ENCODE measurements around the gene ADAM10. TPM values are rescaled to one million over a fixed set of nuclear protein-coding genes. Genes with fewer than 3 reads are reported as not detected.
A peak's percentile ranks its signal among the peaks of the same experiment; 100 is the strongest.

The ADAM10 gene
- polyA plus RNA-seq, 4 donors: 5.1 to 147 (median 18.5) TPM

DNA sequence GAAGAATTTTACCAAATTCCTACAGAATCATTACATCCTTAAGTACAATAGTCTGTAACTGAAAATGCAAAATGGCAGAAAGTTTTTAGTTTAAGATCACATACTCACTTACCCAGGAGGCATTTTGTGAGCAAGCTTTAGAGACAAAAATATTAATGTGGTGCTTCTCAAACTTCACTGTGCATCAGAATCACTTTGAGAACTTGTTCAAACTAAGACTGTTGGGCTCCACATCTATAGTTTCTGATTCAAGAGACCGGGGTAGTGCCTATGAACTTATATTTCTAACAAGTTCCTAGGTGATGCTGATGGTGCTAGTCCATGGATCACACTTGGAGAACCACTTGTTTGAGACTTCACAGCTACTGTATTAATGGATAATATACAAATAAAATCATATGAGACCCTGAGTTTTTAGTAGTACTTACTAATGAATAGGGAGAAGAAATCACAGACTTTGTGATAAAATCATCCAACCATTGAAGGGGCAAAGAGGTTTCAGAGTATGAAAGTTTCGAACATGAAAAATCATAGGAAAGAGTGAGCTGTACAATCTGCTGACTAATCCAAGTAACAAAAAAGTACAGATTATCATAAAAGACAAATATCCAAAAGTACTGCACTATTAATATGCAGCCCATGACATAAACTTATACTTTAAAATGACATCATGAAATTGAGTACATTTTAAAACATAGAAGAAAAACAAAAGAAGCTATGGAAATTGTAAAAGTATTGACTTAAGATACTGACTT lies 110.3 kb downstream of the ADAM10 start:
- FAIRE-seq (peak; percentile 62), DNase-seq (no peak)
- Histone ChIP-seq H3K4me3 (ENCODE audit: low read depth in 1 of 3, low read length in 3 of 3) (no peak overlapping the region), H3K27ac (ENCODE audit: low read depth in 1 of 3, low read length in 2 of 3) (no peak overlapping the region), H3K9me3 (ENCODE audit: control insufficient read depth in 2 of 2, insufficient read depth in 1 of 2, low read depth in 1 of 2, low read length in 1 of 2) (no peaks in the 10 kb centered on the region), H3K27me3 (ENCODE audit: control insufficient read depth in 3 of 3, insufficient read depth in 3 of 3, low read length in 3 of 3) (no peaks in the 10 kb centered on the region), H3K36me3 (ENCODE audit: control insufficient read depth in 3 of 3, insufficient read depth in 2 of 3, low read depth in 1 of 3, low read length in 3 of 3) (peaks cover 2 to 11% (median 7%) of the 10 kb centered on the region in 3 donors), H3K4me1 (ENCODE audit: control insufficient read depth in 3 of 3, insufficient read depth in 2 of 3, low read depth in 1 of 3, low read length in 2 of 3) (no peaks in the 10 kb centered on the region)
- 92 to 95% (median 93%) methylated on average over 2 of the region's 2 CpGs for WGBS, 3 donors

DNA sequence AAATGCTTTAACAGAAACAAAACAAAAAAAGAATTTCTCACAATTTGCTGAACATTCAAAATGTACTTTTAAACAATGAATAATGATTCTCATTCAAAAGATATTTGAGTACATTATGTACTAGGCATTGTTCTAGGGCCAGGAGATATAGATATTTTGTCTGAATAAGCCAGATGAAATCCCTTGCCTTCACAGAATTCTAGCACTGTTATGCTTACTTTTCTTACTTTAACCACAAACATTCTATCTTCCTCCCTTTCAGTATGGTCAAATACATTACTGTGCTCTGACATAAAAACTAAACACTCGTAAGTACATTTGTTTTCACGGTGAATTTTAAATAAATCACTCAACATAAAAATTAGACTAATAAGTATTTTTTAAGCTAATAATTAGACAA lies 116.7 kb downstream of the ADAM10 start:
- WGBS, 3 donors: 83 to 95% (median 92%) methylated on average over 2 of the region's 2 CpGs
- Histone ChIP-seq H3K4me3 (ENCODE audit: low read depth in 1 of 3, low read length in 3 of 3) (no peak overlapping the region), H3K27me3 (ENCODE audit: control insufficient read depth in 3 of 3, insufficient read depth in 3 of 3, low read length in 3 of 3) (no peaks in the 10 kb centered on the region), H3K9me3 (ENCODE audit: control insufficient read depth in 2 of 2, insufficient read depth in 1 of 2, low read depth in 1 of 2, low read length in 1 of 2) (no peaks in the 10 kb centered on the region), H3K36me3 (ENCODE audit: control insufficient read depth in 3 of 3, insufficient read depth in 2 of 3, low read depth in 1 of 3, low read length in 3 of 3) (peaks cover 0 to 10% (median 5%) of the 10 kb centered on the region in 3 donors), H3K4me1 (ENCODE audit: control insufficient read depth in 3 of 3, insufficient read depth in 2 of 3, low read depth in 1 of 3, low read length in 2 of 3) (no peaks in the 10 kb centered on the region), H3K27ac (ENCODE audit: low read depth in 1 of 3, low read length in 2 of 3) (no peak overlapping the region)
- DNase-seq: no peak
- FAIRE-seq: no peak

DNA sequence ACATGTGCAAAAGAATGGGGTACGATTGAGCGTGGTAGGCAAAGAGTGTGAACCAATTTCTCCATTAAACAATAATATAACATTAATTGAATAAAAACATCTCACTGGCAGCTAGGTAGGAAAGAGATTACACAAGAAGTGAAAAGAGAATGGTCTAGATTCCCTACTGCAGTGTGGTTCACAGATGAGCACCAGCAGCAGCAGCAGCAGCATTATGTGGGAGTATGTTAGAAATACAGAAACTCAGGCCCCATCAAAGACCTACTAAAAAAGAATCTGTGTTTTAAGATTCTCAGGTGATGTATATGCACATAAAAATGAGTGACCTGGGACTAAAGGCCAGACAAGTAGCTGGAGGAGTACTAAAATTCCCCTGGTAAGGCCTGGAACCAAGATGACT lies 118.2 kb downstream of the ADAM10 start:
- 96 to 98% (median 98%) methylated on average over 2 of the region's 2 CpGs for WGBS, 3 donors
- Histone ChIP-seq H3K27me3 (ENCODE audit: control insufficient read depth in 3 of 3, insufficient read depth in 3 of 3, low read length in 3 of 3) (no peaks in the 10 kb centered on the region), H3K27ac (ENCODE audit: low read depth in 1 of 3, low read length in 2 of 3) (peak overlapping the region in 1 of 3 donors; percentile 20), H3K36me3 (ENCODE audit: control insufficient read depth in 3 of 3, insufficient read depth in 2 of 3, low read depth in 1 of 3, low read length in 3 of 3) (peaks cover 0 to 10% (median 3%) of the 10 kb centered on the region in 3 donors), H3K9me3 (ENCODE audit: control insufficient read depth in 2 of 2, insufficient read depth in 1 of 2, low read depth in 1 of 2, low read length in 1 of 2) (no peaks in the 10 kb centered on the region), H3K4me3 (ENCODE audit: low read depth in 1 of 3, low read length in 3 of 3) (no peak overlapping the region), H3K4me1 (ENCODE audit: control insufficient read depth in 3 of 3, insufficient read depth in 2 of 3, low read depth in 1 of 3, low read length in 2 of 3) (no peaks in the 10 kb centered on the region)
- DNase-seq (no peak), FAIRE-seq (no peak)

DNA sequence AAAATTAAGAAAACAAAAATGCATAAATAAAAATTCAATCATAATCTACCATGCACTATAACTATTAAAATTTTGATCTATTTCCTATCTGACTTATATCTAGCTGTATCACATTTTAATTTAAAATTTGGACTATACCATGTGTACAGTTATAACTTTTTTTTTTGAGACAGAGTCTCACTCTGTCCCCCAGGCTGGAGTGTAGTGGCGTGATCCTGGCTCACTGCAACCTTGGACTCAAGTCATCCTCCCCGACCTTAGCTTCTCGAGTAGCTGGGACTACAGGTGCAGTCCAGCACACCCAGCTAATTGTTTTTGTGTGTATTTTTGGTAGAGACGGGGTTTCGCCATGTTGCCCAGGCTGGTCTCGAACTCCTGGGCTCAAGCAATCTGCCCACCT lies 119.9 kb downstream of the ADAM10 start:
- no peak overlapping the region for H3K27ac ChIP-seq (ENCODE audit: low read depth in 1 of 3, low read length in 2 of 3)
- no peaks in the 10 kb centered on the region for H3K4me1 ChIP-seq (ENCODE audit: control insufficient read depth in 3 of 3, insufficient read depth in 2 of 3, low read depth in 1 of 3, low read length in 2 of 3)

DNA sequence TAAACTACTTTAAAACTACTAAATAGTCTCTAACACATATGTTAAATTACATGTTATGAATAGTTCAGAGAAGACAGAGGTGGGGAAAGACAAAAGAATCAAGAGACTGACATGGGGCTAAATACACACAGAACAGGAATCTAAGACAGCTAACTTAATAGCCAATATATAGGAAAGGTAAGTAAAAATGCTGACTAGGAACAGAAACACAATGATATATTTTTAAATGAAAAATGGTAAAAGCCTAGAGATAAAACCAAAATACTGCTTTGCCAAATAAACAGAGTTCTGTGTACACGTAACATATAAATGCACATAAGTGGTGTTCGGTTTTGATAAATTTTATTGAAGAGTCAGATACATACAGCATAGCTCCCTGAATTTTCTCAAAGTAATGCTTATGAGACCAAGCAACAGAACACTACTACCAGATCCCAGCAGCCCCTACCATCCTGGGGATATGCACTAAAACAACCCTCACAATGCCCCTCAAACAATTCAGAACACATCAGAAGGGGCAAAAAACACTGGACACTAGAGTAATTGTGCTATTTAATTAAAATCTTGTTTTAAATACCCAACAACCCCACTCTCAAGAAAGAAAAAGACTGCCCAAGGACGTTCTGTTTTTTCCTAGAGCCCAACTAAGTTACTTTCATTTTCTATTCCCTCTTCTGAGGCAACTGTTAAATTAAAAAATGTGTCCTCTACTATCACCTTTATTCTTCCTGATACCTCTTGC lies 121.1 kb downstream of the ADAM10 start:
- H3K4me3 ChIP-seq (ENCODE audit: low read depth in 1 of 3, low read length in 3 of 3): peak overlapping the region in 1 of 3 donors; percentile 26
- no peaks in the 10 kb centered on the region for H3K9me3 ChIP-seq (ENCODE audit: control insufficient read depth in 2 of 2, insufficient read depth in 1 of 2, low read depth in 1 of 2, low read length in 1 of 2)
- peak; percentile 33 to 52 for DNase-seq
- H3K4me1 ChIP-seq (ENCODE audit: control insufficient read depth in 3 of 3, insufficient read depth in 2 of 3, low read depth in 1 of 3, low read length in 2 of 3): no peaks in the 10 kb centered on the region
- H3K36me3 ChIP-seq (ENCODE audit: control insufficient read depth in 3 of 3, insufficient read depth in 2 of 3, low read depth in 1 of 3, low read length in 3 of 3): peaks cover 0 to 8% (median 3%) of the 10 kb centered on the region in 3 donors
- FAIRE-seq: no peak
- peak overlapping the region; percentile 39 to 79 (median 73) for H3K27ac ChIP-seq (ENCODE audit: low read depth in 1 of 3, low read length in 2 of 3)
- WGBS, 3 donors: 42 to 50% (median 48%) methylated on average over 3 of the region's 3 CpGs
- no peaks in the 10 kb centered on the region for H3K27me3 ChIP-seq (ENCODE audit: control insufficient read depth in 3 of 3, insufficient read depth in 3 of 3, low read length in 3 of 3)

More for the DNA sequence above, 119.9 kb downstream of the ADAM10 start:
- FAIRE-seq: no peak
- DNase-seq: no peak
- no peaks in the 10 kb centered on the region for H3K27me3 ChIP-seq (ENCODE audit: control insufficient read depth in 3 of 3, insufficient read depth in 3 of 3, low read length in 3 of 3)
- H3K36me3 ChIP-seq (ENCODE audit: control insufficient read depth in 3 of 3, insufficient read depth in 2 of 3, low read depth in 1 of 3, low read length in 3 of 3): peaks cover 0 to 6% (median 3%) of the 10 kb centered on the region in 3 donors
- H3K9me3 ChIP-seq (ENCODE audit: control insufficient read depth in 2 of 2, insufficient read depth in 1 of 2, low read depth in 1 of 2, low read length in 1 of 2): no peaks in the 10 kb centered on the region
- H3K4me3 ChIP-seq (ENCODE audit: low read depth in 1 of 3, low read length in 3 of 3): no peak overlapping the region
- 87 to 95% (median 90%) methylated on average over 6 of the region's 6 CpGs for WGBS, 3 donors

DNA sequence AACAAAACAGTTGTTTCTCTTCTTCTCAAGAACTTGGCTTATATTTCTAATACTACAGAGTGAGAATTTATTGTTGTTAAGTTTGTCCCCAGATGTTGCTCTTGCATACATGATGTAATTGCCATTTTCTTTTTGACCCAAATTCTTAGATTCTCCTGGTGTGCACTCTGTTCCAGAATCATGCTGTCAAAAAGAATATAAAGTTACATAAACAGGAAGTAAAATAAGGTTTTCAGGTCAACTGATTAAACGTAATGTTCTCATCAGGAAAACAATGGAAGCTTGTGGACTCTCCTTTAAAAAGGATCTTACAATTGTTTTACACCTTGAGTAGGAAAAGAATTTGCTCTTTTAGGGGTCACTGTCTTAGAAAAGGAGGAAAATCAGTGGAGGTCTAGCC lies 121.8 kb downstream of the ADAM10 start:
- no peaks in the 10 kb centered on the region for H3K4me1 ChIP-seq (ENCODE audit: control insufficient read depth in 3 of 3, insufficient read depth in 2 of 3, low read depth in 1 of 3, low read length in 2 of 3)

DNA sequence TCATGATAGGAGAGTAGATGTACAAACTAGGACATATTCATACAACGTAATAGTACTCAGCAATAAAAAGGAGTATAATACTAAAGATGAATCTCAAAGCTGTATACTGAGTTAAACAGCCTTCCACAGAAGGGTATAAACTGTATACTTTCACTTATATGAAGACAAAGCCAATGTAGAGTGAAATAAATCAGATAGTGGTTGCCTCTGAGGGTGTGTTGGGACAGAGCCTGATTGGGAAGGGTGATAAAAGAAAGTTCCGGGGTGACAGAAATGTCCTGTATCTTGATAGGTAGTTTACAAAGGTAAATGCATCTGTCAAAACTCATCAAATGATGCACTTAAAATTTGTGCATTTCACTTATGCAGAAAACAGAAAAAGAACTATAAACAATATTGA lies 122.5 kb downstream of the ADAM10 start:
- FAIRE-seq (no peak), DNase-seq (no peak)
- no peaks in the 10 kb centered on the region for H3K9me3 ChIP-seq (ENCODE audit: control insufficient read depth in 2 of 2, insufficient read depth in 1 of 2, low read depth in 1 of 2, low read length in 1 of 2)
- H3K27ac ChIP-seq (ENCODE audit: low read depth in 1 of 3, low read length in 2 of 3): peak overlapping the region in 1 of 3 donors; percentile 11
- 59 to 81% (median 72%) methylated on average over 2 of the region's 2 CpGs for WGBS, 3 donors
- H3K4me1 ChIP-seq (ENCODE audit: control insufficient read depth in 3 of 3, insufficient read depth in 2 of 3, low read depth in 1 of 3, low read length in 2 of 3): no peaks in the 10 kb centered on the region
- peaks cover 0 to 10% (median 1%) of the 10 kb centered on the region in 3 donors for H3K36me3 ChIP-seq (ENCODE audit: control insufficient read depth in 3 of 3, insufficient read depth in 2 of 3, low read depth in 1 of 3, low read length in 3 of 3)
- no peak overlapping the region for H3K4me3 ChIP-seq (ENCODE audit: low read depth in 1 of 3, low read length in 3 of 3)
- H3K27me3 ChIP-seq (ENCODE audit: control insufficient read depth in 3 of 3, insufficient read depth in 3 of 3, low read length in 3 of 3): no peaks in the 10 kb centered on the region

More for the DNA sequence above, 121.8 kb downstream of the ADAM10 start:
- Histone ChIP-seq H3K36me3 (ENCODE audit: control insufficient read depth in 3 of 3, insufficient read depth in 2 of 3, low read depth in 1 of 3, low read length in 3 of 3) (peaks cover 0 to 10% (median 3%) of the 10 kb centered on the region in 3 donors), H3K27ac (ENCODE audit: low read depth in 1 of 3, low read length in 2 of 3) (no peak overlapping the region), H3K4me3 (ENCODE audit: low read depth in 1 of 3, low read length in 3 of 3) (no peak overlapping the region), H3K27me3 (ENCODE audit: control insufficient read depth in 3 of 3, insufficient read depth in 3 of 3, low read length in 3 of 3) (no peaks in the 10 kb centered on the region), H3K9me3 (ENCODE audit: control insufficient read depth in 2 of 2, insufficient read depth in 1 of 2, low read depth in 1 of 2, low read length in 1 of 2) (no peaks in the 10 kb centered on the region)
- 2 to 13% (median 2%) methylated on average over 1 of the region's 1 CpG for WGBS, 3 donors
- DNase-seq: peak; percentile 13 to 35
- no peak for FAIRE-seq

DNA sequence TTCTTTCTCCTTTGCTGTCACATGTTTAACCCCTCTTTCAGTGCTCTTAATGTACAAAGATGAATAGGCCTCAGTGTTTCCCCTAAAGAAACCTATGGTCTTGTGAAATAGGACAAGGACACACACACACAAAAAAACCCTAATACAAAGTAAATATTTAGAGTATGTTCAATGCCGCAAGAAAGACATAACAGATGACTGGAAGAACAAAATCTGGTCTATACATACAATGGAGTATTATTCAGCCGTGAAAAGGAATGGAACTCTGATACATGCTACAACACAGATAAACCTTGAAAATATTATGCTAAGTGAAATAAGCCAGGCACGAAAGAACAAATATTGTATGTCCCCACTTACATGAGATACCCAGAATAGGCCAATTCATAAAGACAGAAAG lies 123.1 kb downstream of the ADAM10 start:
- H3K9me3 ChIP-seq (ENCODE audit: control insufficient read depth in 2 of 2, insufficient read depth in 1 of 2, low read depth in 1 of 2, low read length in 1 of 2): no peaks in the 10 kb centered on the region
- no peaks in the 10 kb centered on the region for H3K4me1 ChIP-seq (ENCODE audit: control insufficient read depth in 3 of 3, insufficient read depth in 2 of 3, low read depth in 1 of 3, low read length in 2 of 3)
- no peak overlapping the region for H3K27ac ChIP-seq (ENCODE audit: low read depth in 1 of 3, low read length in 2 of 3)
- H3K36me3 ChIP-seq (ENCODE audit: control insufficient read depth in 3 of 3, insufficient read depth in 2 of 3, low read depth in 1 of 3, low read length in 3 of 3): peaks cover 0 to 10% (median 0%) of the 10 kb centered on the region in 3 donors
- WGBS, 3 donors: 97 to 99% (median 97%) methylated on average over 3 of the region's 3 CpGs
- DNase-seq (no peak), FAIRE-seq (no peak)
- H3K4me3 ChIP-seq (ENCODE audit: low read depth in 1 of 3, low read length in 3 of 3): no peak overlapping the region
- H3K27me3 ChIP-seq (ENCODE audit: control insufficient read depth in 3 of 3, insufficient read depth in 3 of 3, low read length in 3 of 3): no peaks in the 10 kb centered on the region
